ENCODE measurements around the gene NRL. TPM values are rescaled to one million over a fixed set of nuclear protein-coding genes. Genes with fewer than 3 reads are reported as not detected.

NRL gene
- total and polyA plus RNA-seq, 4 donors = 1.5 to 3.2 (median 2.8) TPM

GRCh38 chr14:24054324-24054641 is 60.5 kb downstream of the NRL start:
- Histone ChIP-seq H3K4me3 (ENCODE audit: low read depth in 1 of 3, low read length in 3 of 3) (no peak overlapping the region), H3K27me3 (ENCODE audit: control insufficient read depth in 4 of 4, insufficient read depth in 4 of 4, low read length in 3 of 4) (no peaks in the 10 kb centered on the region), H3K9me3 (ENCODE audit: control insufficient read depth in 4 of 4, low read length in 3 of 4) (no peaks in the 10 kb centered on the region), H3K27ac (ENCODE audit: low read depth in 1 of 2, low read length in 2 of 2) (no peak overlapping the region), H3K4me1 (ENCODE audit: control insufficient read depth in 4 of 4, insufficient read depth in 4 of 4, low read length in 3 of 4) (peaks cover 10 to 47% (median 31%) of the 10 kb centered on the region in 4 donors), H3K9ac (ENCODE audit: low read depth in 1 of 2, low read length in 2 of 2) (no peak overlapping the region), H3K36me3 (ENCODE audit: control insufficient read depth in 4 of 4, insufficient read depth in 3 of 4, low read depth in 1 of 4, low read length in 3 of 4) (no peaks in the 10 kb centered on the region)
- no peak for DNase-seq (ENCODE audit: low spot score)
- 98% methylated on average over 6 of the region's 6 CpGs for WGBS
- TF ChIP-seq, protein P1, sequence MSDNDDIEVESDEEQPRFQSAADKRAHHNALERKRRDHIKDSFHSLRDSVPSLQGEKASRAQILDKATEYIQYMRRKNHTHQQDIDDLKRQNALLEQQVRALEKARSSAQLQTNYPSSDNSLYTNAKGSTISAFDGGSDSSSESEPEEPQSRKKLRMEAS (IDR thresholded peaks at IDR 0.05) = no peak
- TF ChIP-seq ZBTB33 (IDR thresholded peaks at IDR 0.05) = no peak
- no peak for TF ChIP-seq HNF4G (IDR thresholded peaks at IDR 0.05)
- TF ChIP-seq FOXA2 (IDR thresholded peaks at IDR 0.05) = no peak
- no peak for TF ChIP-seq RAD21 (IDR thresholded peaks at IDR 0.05)
- no peak for TF ChIP-seq FOXA1 (IDR thresholded peaks at IDR 0.05)
- no peak for TF ChIP-seq REST (IDR thresholded peaks at IDR 0.05)
- TF ChIP-seq GABPA (IDR thresholded peaks at IDR 0.05 in 1 of 2, conservative IDR thresholded peaks at IDR 0.05 in 1 of 2) = no peak
- TF ChIP-seq TAF1 (conservative IDR thresholded peaks at IDR 0.05) = no peak

- WGBS = 78% methylated on average over 10 of the region's 10 CpGs
- no peak for DNase-seq (ENCODE audit: low spot score)
- TF ChIP-seq FOXA2 (IDR thresholded peaks at IDR 0.05) (no peak), SP1 (IDR thresholded peaks at IDR 0.05) (no peak)
- Histone ChIP-seq H3K27me3 (ENCODE audit: control insufficient read depth in 4 of 4, insufficient read depth in 4 of 4, low read length in 3 of 4) (no peaks in the 10 kb centered on the region), H3K27ac (ENCODE audit: low read depth in 1 of 2, low read length in 2 of 2) (no peak overlapping the region), H3K4me3 (ENCODE audit: low read depth in 1 of 3, low read length in 3 of 3) (no peak overlapping the region), H3K4me1 (ENCODE audit: control insufficient read depth in 4 of 4, insufficient read depth in 4 of 4, low read length in 3 of 4) (peaks cover 10 to 42% (median 27%) of the 10 kb centered on the region in 4 donors), H3K36me3 (ENCODE audit: control insufficient read depth in 4 of 4, insufficient read depth in 3 of 4, low read depth in 1 of 4, low read length in 3 of 4) (no peaks in the 10 kb centered on the region), H3K9me3 (ENCODE audit: control insufficient read depth in 4 of 4, low read length in 3 of 4) (no peaks in the 10 kb centered on the region), H3K9ac (ENCODE audit: low read depth in 1 of 2, low read length in 2 of 2) (no peak overlapping the region)
Observed at GRCh38 chr14:24053548-24054323, 61.0 kb downstream of the NRL start.
